ENCODE data around the gene LGR6.
"Not testable (repeated sequence)": the region's sequence is repeated elsewhere in the genome, so short reads cannot be mapped to it uniquely, and the experiment has no call there.

Gene LGR6

DNA sequence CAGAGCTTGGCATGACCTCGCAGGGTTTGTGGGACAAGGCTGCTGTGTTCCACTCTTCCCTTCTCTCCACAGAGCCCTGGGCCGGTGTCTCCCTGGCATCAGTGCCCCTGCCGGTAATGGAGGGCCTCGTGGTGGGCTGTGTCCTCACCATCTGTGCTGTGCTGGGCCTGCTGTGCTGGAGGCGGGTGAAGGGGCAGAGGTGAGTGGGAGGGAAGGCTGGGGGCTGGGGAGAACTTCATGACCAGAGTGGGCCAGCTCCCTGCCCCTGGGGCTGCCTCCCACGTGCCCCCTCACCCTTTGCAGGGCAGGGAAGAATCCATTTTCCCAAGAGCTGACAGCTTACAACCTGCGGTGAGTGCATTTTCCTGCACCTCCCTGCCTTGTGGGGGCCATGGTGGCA, 12.0 kb upstream of the LGR6 start:
- DNase-seq = no peak

DNA sequence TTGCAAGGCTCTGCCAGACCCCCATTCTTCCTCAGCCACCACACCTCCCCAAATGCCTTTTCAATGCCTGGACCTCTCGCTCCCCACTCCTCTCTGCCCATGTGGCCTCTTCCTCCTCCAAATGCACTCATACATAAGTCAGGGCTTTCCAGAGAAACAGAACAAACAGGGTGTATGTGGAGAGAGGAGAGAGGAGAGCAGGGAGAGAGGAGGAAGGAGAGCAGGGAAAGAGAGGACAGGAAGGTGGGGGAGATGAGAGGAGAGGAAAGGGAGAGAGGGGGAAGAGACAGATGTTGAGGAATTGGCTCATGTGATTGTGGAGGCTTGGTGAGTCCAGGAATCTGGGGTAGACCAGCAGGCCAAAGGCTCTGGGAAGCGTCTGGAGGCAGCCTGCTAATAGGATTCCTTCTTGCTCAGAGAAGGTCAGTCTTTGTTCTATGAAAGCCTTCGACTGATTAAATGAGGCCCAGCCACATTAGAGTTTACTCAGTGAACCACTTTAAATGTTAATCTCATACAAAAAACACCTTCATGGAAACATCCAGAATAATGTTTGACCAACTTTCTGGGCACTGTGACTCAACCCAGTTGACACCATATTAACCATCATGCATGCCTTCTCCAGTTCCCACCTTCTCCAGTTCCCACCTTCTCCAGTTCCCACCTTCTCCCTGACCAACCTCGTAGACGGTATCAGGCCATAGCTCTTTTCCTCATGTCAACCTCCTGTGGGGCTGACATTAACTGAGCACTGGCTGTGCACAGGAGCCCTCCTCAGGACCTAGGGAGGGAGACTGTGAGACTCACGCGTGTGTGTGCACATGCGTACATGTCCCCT, 11.3 kb upstream of the LGR6 start:
- DNase-seq = no peak

- peak; percentile 72 to 93 for DNase-seq
Observed at GRCh38 chr1:202184750-202185460, 8.7 kb upstream of the LGR6 start.

DNA sequence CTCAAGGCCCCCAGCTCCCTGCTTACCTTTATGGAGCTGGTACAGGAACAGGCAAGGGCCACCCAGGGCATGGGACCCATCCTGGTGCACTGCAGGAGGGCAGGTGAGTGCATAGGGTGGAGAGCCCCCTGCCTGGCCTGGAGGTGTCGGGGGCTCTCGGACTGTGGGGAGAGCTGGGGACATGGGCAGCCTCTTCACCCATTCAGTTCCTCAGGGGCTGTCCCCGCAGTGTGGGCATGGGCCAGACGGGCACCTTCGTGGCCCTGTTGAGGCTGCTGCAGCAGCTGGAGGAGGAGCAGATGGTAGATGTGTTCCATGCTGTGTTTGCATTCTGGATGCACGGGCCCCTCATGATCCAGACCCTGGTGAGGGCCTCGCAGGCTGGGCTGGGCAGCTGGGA, 7.3 kb upstream of the LGR6 start:
- no peak for DNase-seq

DNA sequence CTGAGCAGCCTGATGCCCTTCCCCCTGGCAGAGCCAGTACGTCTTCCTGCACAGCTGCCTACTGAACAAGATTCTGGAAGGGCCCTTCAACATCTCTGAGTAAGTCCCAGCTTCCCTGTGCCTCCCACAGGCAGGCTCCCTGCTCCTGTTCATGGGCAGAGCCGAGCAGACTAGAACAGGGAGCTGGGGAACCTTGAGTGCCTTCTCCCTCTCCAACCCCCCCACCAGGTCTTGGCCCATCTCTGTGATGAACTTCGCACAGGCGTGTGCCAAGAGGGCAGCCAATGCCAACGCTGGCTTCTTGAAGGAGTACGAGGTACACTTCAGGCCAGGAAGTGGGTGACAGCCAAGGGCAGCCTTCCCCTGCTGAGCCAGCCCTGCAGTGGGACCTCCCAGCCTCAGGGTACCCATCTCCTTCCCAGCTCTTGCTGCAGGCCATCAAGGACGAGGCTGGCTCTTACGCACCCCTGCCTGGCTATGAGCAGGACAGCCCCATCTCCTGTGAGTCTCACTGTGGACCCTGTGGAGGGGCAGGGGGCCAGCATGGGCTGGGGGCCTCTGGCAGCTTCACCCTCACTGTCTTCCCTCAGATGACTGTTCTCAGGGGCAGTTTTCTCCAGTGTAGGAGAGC, 6.4 kb upstream of the LGR6 start:
- DNase-seq = no peak

- DNase-seq = no peak
Observed at GRCh38 chr1:202187697-202188407, 5.7 kb upstream of the LGR6 start.

- DNase-seq = peak; percentile 29 to 83
Observed at GRCh38 chr1:202189001-202189790, 4.4 kb upstream of the LGR6 start.

DNA sequence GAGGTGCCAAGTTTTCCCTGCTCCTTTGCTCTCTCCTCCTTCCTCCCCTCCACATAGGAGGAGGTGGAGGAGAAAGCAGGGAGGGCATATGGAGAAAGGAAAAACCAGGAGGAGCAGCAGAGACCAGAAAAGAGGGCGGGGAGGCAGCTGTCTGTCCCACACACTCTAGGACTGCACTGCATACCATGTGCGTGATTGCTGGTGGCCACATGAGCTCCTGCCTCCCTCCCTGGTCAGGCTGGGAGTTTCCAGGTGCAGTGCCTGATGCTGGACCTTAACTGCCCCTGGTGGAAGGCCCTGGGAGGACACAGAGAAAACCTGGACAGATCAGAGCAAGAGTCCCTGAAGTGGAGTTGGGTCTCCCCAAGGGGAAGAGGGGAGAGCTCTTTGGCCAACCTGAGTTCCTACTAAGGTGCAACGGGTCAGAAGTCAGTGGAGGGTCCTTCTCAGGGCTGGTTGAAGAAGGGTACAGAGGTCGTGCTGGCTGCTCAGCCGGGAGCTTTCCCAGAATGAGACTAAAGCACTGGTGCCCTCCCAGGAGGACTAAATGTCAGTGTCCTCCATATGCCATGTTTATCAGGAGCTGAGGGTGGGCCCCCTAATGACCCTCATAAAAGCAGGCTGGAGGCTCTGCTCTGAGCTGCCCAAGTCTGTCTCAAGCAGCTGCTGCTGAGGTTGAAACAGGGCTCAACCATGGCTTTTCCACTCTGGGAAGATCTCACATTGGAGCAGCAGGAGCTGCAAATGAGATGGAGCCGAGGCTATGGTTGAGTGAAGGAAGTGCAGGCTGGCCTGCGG, 3.5 kb upstream of the LGR6 start:
- no peak for DNase-seq

DNA sequence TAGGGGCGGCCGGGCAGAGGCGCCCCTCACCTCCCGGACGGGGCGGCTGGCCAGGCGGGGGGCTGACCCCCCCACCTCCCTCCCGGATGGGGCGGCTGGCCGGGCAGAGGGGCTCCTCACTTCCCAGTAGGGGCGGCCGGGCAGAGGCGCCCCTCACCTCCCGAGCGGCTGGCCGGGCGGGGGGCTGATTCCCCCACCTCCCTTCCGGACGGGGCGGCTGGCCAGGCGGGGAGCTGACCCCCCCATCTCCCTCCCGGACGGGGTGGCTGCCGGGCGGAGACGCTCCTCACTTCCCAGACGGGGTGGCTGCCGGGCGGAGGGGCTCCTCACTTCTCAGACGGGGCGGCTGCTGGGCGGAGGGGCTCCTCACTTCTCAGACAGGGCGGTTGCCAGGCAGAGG, 2.2 kb upstream of the LGR6 start:
- not testable (repeated sequence) for DNase-seq

DNA sequence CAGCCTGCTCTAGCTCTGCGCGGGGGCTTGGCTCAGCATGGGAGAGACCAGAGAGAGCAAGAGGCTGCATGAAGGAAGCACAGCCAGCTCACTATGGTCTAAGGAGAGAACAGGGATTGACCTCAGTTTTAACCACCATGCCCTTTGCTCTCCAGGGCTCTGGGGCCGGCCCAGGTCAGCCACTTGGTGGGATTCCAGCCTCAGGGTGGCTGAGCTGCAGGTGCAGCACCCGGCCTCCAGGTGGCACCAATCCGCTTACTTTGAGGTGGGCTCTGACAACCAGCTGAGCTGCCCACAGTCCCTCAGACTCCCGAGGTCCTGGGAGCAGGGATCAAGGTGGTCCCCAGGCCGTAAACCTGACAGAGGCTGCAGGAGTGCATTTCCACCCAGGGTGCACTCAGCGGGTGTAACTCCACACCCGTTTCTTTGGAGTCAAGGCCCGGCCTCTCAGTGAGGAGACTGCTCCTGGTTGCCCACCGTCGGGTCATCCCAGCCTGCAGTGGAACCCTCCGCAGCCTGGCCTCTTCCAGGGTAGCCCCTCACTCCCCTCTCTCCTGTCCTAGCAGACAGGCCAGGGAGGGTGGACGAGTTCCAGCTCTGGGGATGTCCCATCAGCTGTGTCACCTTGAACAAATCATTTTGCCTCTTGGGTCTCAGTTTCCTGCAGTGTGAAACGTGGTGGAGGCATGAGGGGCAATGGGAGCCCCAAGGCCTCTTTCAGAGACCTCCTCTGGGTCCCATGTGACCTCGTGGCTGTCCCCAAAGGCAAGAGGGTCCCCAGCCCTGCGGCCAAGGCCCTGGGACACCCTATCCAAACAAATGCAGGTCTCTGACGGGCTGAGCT, 607 bp upstream of the LGR6 start:
- peak in 1 of 2 experiments; percentile 70 for DNase-seq

DNA sequence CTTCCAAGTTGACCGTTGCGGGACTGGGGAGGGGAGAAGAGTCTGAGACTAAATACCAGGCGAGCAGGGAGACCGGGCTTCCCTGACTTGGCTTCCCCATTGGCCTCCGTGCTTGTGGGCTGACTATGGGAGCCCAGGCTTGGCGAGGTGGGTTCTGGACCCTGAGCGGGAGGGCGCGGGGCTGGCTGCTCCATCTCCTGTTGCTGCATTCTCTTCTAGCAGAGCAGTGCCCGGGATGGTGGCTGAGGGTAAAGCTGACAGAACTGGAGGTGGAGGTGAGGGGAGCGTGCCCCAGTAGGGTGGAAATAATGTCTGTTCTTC, 689 bp downstream of the LGR6 start:
- no peak for DNase-seq

GRCh38 chr1:202197653-202198365, 4.2 kb downstream of the LGR6 start:
- DNase-seq = no peak

- DNase-seq = no peak
Observed at GRCh38 chr1:202198366-202198724, 4.7 kb downstream of the LGR6 start.

DNA sequence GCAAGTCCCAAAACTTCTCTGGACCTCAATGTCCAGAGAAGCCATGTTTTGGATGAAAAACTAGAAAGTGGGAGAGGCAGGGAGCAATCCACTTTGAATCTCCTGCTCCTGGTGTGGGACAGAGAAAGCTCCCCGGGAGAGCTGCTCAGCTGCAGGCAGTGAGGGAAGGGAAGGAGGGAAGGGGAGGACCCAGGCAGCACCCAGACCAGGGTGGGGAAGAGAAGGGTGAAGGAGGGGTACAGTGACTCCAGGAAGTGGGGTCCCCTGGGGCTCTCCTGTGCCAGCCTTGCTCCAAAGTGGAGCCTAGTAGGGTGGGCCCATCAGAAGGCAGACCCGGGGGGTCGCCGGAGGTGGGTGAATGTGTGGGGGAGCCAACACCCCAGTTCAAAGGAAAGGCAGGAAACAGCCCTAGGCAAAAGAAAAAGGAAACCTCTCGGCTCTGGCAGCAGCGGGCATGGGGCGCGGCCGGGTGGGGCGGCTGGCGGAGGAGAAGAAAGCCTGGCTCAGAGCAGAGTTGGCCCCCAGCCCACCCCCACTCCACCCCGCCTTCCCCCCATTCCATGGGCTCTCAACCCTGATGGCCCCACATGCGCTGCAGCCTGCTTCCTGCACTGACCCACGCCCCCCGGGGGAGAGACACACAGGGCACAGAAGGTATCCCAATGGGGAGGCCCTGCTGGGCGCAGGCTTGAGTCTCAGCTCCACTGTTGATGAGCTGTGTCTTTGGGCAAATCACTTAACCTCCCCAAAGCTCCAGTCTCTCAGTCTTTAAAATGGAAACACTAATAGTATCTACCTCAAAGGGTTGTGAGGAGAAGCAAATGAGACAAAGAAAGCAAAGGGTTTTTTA, 5.7 kb downstream of the LGR6 start:
- no peak for DNase-seq

DNA sequence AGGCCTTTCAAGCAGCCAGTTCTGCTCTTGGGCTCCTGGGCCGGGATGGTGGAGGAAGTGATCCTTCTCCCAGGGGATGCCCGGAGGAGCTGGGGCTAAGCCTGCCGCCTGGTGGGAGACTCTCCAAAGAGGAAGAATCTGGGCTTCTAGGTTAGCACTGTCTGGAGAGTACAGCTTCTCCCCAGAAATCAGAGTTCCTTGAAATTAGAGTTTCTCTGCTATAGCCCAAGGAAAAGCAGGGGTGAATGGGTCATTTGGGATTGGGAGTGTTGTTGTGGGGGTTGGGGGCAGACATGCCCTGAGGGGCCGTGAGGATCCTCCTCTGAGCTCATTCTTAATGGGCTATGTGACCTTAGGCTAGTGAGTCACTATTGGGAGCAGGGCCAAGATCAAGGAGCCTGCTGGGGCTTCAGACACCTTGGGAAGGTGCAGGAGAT, 6.5 kb downstream of the LGR6 start:
- DNase-seq = peak in 1 of 2 experiments; percentile 31

- DNase-seq = peak in 1 of 2 experiments; percentile 37
Observed at GRCh38 chr1:202200669-202201068, 7.1 kb downstream of the LGR6 start.

- no peak for DNase-seq
Observed at GRCh38 chr1:202201266-202201665, 7.7 kb downstream of the LGR6 start.

GRCh38 chr1:202201971-202202370, 8.4 kb downstream of the LGR6 start:
- DNase-seq = no peak

Measured in NCI-H446 (cell line).